Measurements from ENCODE around the gene TTLL7. TPM values are rescaled to one million over a fixed set of nuclear protein-coding genes. Genes with fewer than 3 reads are reported as not detected.

TTLL7 gene
- polyA plus RNA-seq, 12 donors: 18.8 to 58.8 (median 33.7) TPM; not detected in 1

DNA sequence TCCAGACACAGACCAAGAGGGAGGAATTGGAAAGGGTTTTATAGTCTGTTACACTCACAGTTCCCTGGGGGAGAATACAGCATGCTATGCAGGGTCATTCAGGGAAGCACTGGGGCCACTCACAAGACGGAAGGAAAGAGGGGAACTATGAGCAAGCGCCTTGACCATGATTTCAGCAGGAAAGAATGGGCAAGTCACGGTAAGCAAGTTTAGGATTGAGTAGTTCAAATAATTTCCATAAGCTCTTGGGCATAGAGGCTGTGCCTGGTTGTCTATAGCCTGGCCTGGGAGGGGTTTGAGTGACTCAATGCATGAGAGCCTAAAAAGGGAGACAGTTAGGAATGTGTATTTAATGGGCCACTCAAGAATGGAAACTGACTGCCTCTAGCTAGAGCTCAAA, 176.7 kb downstream of the TTLL7 start:
- DNase-seq: no peak

DNA sequence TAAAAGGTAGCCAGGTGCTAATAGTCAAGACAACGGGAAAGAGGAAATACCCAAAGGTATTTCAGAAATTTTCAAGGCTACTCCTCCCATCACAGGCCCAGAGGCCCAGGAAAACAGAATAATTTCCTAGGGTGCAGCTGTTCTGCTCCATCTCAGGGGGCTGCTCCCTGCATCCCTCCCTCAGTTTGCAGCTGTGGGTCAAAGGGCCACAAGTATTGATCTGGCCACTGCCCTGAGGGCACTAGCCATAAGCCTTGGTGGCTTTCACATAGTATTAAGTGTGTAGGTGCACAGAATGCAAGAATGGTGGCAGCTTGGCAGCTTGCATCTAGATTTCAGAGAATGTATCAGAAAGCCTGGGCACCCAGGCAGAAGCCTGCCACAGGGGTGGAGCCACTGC, 179.5 kb downstream of the TTLL7 start:
- no peak for DNase-seq

DNA sequence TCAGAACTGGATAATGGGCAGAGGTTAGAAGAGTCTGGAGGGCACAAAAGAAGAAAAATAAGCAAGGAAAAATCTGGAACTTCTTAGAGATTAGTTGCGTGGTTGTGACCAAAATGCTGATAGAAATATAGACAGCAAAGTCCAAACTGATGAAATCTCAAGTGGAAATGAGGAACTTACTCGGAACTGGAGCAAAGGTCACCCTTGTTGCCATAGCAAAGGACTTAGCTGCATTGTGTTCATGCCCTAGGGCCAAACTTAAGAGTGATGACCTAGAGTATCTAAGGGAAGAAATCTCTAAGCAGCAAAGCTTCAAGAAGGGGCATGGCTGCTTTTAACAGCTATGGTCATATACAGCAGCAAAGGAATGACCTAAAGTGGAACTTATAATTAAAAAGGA, 180.0 kb downstream of the TTLL7 start:
- DNase-seq: no peak

DNA sequence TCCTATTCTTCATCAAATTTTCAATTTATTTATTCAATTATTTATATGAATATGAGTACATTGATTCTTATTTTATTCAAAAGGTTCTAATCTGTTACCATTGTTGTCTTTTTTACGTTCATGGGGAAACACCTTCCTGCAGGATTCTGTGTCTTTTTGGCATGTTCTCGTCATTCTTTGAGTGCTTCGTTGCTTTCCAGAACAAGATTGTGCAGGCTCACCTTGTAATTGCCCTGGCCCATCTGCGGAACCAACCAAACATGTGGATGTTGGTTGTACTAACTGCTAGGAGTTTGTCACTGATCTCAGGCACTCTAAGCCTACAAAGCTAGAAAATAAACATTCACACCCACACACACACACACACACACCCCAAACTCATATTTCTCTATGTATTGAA, 182.1 kb downstream of the TTLL7 start:
- DNase-seq: no peak

DNA sequence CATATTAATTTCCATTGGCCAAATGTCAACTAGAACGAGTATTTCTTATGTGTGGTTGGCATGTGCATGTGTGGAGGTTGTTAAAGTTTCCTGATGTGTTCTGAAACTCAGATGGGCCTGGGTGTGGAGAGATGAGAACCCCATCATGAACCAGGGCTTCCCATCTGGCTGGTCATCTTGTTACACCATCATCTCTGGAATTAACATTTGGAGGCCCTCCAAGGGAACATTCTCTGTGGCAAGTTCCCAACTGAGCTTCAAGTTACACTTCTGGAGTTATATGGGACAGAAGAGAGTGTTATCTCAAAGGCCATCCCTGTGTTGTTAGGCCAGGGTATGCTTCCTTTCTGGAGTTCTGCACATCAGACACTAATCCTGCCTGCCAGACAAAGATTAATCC, 183.6 kb downstream of the TTLL7 start:
- peak; percentile 55 for DNase-seq

Other genes with a start within 250 kb of the TTLL7 start
- gene PRKACB, start 145.1 kb upstream of the TTLL7 start, polyA plus RNA-seq (ENCODE audit: insufficient read length in 12 of 12): 10 to 100 TPM in 11 of 12 donors, not detected in 1; 21.5 to 37.2 (median 29.2) TPM